ENCODE data around the gene MUC3A. TPM values are rescaled to one million over a fixed set of nuclear protein-coding genes. Genes with fewer than 3 reads are reported as not detected.

The MUC3A gene
- total RNA-seq, 3 donors from 2014 or later (not counting 1 experiment from before 2014, with no cell fraction given) = 0.24 TPM; not detected in 2

- Mint-ChIP-seq H3K27me3 (ENCODE audit: low read depth in 2 of 2) (peaks cover 5 to 12% of the 10 kb centered on the region in 2 donors), H3K36me3 (no peaks in the 10 kb centered on the region), H3K4me3 (no peak overlapping the region), H3K4me1 (no peaks in the 10 kb centered on the region), H3K9me3 (no peaks in the 10 kb centered on the region), H3K27ac (no peak overlapping the region)
- Histone ChIP-seq H3K4me1 (ENCODE audit: control insufficient read depth, insufficient read depth, low read length) (no peaks in the 10 kb centered on the region), H3K9me3 (ENCODE audit: control insufficient read depth, insufficient read depth, low read length) (no peaks in the 10 kb centered on the region), H3K36me3 (ENCODE audit: control insufficient read depth, insufficient read depth, low read length) (no peaks in the 10 kb centered on the region), H3K27me3 (ENCODE audit: control insufficient read depth, insufficient read depth, low read length) (no peaks in the 10 kb centered on the region), H3K4me3 (ENCODE audit: low read length) (no peak overlapping the region), H3K27ac (ENCODE audit: low read length) (no peak overlapping the region)
- WGBS (ENCODE audit: insufficient coverage) = 65% methylated on average over 15 of the region's 15 CpGs
- peak in 2 of 3 donors; percentile 25 to 45 for ATAC-seq
- intact Hi-C loops (cut with micrococcal nuclease) = no loop called here
- no peak for TF ChIP-seq CTCF (IDR thresholded peaks at IDR 0.05)
- DNase-seq = peak in 1 of 2 donors; percentile 3
Measured at GRCh38 chr7:100951888-100952560, 2.7 kb downstream of the MUC3A start.

- Histone ChIP-seq H3K9me3 (ENCODE audit: control insufficient read depth, insufficient read depth, low read length) (no peaks in the 10 kb centered on the region), H3K36me3 (ENCODE audit: control insufficient read depth, insufficient read depth, low read length) (no peaks in the 10 kb centered on the region), H3K4me3 (ENCODE audit: low read length) (no peak overlapping the region), H3K27me3 (ENCODE audit: control insufficient read depth, insufficient read depth, low read length) (no peaks in the 10 kb centered on the region), H3K27ac (ENCODE audit: low read length) (no peak overlapping the region), H3K4me1 (ENCODE audit: control insufficient read depth, insufficient read depth, low read length) (no peaks in the 10 kb centered on the region)
- intact Hi-C loops (cut with micrococcal nuclease) = no loop called here
- Mint-ChIP-seq H3K36me3 (no peaks in the 10 kb centered on the region), H3K4me1 (no peaks in the 10 kb centered on the region), H3K4me3 (no peak overlapping the region), H3K27me3 (ENCODE audit: low read depth in 2 of 2) (peaks cover 5 to 12% of the 10 kb centered on the region in 2 donors), H3K9me3 (no peaks in the 10 kb centered on the region), H3K27ac (no peak overlapping the region)
- no peak for DNase-seq
- no peak for TF ChIP-seq CTCF (IDR thresholded peaks at IDR 0.05)
- no peak for ATAC-seq
- WGBS (ENCODE audit: insufficient coverage) = 33% methylated on average over 2 of the region's 2 CpGs
Measured at GRCh38 chr7:100952641-100953040, 3.3 kb downstream of the MUC3A start.

- Mint-ChIP-seq H3K4me3 (no peak overlapping the region), H3K4me1 (no peaks in the 10 kb centered on the region), H3K27me3 (ENCODE audit: low read depth in 2 of 2) (peaks cover 0 to 5% of the 10 kb centered on the region in 2 donors), H3K36me3 (no peaks in the 10 kb centered on the region), H3K9me3 (no peaks in the 10 kb centered on the region), H3K27ac (no peak overlapping the region)
- intact Hi-C loops (cut with micrococcal nuclease) = no loop called here
- Histone ChIP-seq H3K4me1 (ENCODE audit: control insufficient read depth, insufficient read depth, low read length) (no peaks in the 10 kb centered on the region), H3K27me3 (ENCODE audit: control insufficient read depth, insufficient read depth, low read length) (no peaks in the 10 kb centered on the region), H3K4me3 (ENCODE audit: low read length) (no peak overlapping the region), H3K9me3 (ENCODE audit: control insufficient read depth, insufficient read depth, low read length) (no peaks in the 10 kb centered on the region), H3K36me3 (ENCODE audit: control insufficient read depth, insufficient read depth, low read length) (no peaks in the 10 kb centered on the region), H3K27ac (ENCODE audit: low read length) (no peak overlapping the region)
- WGBS (ENCODE audit: insufficient coverage) = 54% methylated on average over 12 of the region's 12 CpGs
- DNase-seq (peak in 1 of 2 donors; percentile 35), ATAC-seq (no peak)
- no peak for TF ChIP-seq CTCF (IDR thresholded peaks at IDR 0.05)
Measured at GRCh38 chr7:100957832-100958421, 8.6 kb downstream of the MUC3A start.

Data from natural killer cell (primary cell).